ENCODE data around the gene PDE3B.

DNA sequence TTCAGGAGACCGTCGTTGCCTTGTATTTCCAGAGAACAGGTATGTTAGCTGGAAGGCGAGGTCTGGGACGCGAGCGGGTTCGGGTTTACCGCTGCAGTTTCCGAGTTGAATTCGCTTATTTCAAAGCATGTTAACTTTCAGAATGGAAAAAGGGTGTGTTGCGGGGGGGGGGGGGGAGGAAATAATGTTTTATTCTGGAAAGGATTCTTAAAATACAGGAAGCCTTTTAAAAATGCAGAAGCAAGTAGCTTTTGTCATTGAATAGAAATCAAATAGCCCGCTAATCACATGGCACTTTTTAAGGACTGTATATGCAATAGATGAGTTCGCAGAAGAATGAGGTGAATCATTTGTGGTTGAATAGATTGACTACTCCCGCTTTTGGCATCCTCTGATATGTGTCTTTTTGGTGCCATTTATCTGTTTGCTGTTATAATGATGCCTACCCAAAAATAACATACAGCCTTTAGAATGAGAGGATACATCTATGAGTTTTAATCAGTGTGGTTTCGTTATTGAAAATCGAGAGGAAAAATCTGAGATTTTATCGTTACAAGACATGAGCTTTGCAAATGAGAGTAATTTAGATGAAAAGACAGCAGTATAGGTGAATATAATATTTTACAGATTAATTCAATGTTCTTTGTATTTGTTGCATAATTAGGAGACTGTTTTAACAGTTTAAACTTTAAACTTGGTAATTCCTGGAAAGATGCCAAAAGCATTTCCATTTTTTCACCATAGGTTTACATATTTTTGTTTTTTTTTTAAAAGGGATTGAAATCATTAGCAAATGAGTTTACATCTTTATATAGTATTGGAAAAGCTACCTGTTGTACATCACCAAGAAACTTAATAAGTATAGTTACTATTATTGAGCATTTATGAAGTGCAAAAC lies 1.7 kb downstream of the PDE3B start:
- TF ChIP-seq ZFP30 (CRISPR knock-in tag; IDR thresholded peaks at IDR 0.05) (no peak), BACH2 (CRISPR knock-in tag; IDR thresholded peaks at IDR 0.05; ENCODE audit: borderline replicate concordance) (no peak), ESRRG (CRISPR knock-in tag; IDR thresholded peaks at IDR 0.05) (no peak)

Measured in SK-N-SH treated with all-trans-retinoic acid at 6 μM for 48 hours (cell line).